Stimulated activated CD4-positive, alpha-beta T cell treated with anti-CD3 and anti-CD28 coated beads, Interleukin-15, amount 100 ng/mL, for 24 hours (primary cell): ENCODE results near the gene SLC22A23.

Experiments used
- DNase-seq: peaks from one replicate; pipeline ENCODE4 v3.0.0-alpha.2; 2020

SLC22A23 gene

DNA sequence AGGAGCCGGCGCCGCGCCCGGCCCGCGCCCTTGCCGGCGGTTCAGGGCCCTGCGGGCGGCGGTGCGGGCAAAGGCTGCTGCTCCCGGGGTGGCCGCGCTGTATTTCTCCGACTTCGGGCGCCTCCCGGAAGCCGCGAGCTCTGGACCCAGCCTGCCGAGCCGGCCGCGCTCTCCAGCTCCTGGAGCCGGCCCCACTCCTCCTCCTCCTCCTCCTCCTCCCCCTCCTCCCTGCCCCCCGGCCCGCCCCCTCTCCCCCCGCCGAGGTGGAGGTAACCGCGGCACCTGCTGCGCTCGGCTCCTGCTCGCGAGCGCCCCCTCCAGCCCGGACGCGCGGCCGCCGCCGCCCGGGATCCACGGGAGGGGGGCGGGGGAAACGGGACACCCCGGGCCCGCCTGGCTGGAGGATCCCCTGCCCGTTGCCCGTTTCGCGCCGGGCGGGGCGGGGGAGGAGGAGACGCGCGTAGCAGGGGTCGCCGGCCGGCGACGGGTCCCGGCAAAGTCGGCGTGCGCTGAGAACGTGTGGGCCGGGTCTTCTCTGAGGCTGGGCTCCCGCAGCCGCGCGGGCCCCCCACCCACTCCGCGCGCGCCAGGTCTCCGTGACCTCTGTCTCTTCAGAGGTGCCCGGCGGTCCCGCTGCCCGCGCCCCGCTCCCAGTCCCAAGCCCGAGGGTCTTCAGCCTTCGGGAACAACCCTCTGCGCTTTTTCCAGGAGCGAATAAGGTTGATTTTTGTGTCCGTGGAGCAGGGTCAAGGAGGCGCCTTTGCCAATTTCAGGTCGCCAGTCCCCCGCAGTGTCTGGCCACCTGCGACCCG is at the start of gene SLC22A23:
SLC22A23 (minus strand) TSS at position 153 of the 812 bp plus-strand sequence. CDS start 491 bp downstream, outside the sequence.
- DNase-seq: peak; percentile 78

- no peak for DNase-seq
Observed at GRCh38 chr6:3506200-3506599, 49.4 kb upstream of the SLC22A23 start.

DNA sequence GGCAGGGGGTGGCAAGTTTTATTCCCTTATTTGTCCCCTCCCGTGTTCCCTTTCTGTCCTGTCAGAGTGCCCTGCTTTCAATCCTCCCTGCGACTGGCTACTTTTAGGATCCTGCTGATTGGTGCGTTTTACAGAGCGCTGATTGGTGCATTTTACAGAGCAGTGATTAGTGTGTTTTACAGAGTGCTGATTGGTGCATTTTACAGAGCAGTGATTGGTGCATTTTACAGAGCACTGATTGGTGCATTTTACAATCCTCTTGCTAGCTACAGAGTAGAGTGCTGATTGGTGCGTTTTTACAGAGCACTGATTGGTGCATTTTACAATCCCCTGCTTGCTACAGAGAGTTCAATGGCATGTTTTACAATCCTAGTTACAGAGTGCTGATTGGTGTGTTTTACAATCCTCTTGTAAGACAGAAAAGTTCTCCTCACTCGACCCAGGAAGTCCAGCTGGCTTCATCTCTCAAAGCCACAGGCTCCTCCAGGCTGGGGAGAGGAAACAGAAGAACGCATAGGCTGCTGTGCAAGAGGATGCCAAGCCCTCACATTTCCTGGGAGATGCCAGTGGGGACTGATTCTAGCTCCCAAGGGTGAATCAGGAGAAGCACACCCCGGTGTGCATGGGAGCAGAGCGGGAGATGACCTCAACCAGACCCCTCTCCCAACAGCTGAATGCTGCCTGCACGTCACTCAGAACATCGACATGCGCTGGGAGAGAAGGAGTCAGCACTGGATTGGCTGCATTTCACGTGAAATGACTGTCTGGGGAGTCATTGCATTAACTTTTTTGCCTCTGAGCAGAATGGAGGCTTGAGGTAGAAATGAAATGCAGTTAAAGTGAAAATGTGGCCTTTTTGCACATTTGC is 48.3 kb upstream of the SLC22A23 start:
- no peak for DNase-seq

DNA sequence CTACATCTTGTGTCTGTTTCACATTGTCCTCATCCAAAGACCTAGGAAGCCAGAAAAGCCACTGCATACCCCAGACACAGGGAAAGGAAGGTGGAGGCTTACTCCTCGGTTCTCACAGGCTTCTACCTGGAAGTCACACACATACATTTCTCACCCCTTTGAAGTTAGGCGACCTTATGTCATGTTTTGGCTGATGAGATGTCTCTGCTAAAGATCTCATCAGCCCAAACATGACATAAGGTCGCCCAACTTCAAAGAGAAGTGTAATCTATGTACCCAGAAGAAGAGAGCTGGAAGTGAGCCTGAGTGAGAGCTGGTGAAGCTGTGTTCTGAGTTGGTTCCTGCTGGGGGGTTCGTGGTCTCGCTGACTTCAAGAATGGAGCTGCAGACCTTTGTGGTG is 47.5 kb upstream of the SLC22A23 start:
- no peak for DNase-seq

DNA sequence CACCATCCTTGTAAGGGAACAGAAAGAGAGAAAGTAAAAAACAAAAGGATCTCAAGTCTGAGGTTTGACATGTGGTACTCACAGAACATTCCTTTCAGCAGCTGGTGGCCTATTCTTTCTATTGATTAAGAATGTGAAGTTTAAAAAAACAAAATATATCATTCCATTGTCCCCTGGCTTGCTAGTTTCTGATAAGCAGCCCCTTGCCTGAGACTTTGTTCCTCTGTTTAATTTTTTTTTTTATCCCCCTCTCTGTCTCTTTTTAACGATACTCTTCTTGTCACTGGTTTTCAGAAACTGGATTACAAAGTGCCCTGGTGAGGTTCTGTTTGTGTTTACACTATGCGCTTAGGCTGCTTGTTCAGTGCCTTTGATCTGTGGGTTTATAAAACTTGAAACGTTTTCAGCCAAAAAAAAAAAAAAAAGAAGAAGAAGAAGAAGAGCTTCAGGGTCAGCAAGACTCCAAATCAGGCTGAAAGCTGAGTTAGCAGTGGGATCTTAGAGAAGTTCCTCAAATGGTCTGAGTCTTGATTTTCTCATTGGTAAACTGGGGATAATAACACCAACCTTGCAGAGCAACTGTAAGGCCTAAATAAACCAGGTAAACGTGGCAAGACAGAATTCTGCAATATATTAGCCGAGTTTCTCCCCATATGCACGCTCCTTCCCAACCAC is 45.1 kb upstream of the SLC22A23 start:
- DNase-seq: no peak

DNA sequence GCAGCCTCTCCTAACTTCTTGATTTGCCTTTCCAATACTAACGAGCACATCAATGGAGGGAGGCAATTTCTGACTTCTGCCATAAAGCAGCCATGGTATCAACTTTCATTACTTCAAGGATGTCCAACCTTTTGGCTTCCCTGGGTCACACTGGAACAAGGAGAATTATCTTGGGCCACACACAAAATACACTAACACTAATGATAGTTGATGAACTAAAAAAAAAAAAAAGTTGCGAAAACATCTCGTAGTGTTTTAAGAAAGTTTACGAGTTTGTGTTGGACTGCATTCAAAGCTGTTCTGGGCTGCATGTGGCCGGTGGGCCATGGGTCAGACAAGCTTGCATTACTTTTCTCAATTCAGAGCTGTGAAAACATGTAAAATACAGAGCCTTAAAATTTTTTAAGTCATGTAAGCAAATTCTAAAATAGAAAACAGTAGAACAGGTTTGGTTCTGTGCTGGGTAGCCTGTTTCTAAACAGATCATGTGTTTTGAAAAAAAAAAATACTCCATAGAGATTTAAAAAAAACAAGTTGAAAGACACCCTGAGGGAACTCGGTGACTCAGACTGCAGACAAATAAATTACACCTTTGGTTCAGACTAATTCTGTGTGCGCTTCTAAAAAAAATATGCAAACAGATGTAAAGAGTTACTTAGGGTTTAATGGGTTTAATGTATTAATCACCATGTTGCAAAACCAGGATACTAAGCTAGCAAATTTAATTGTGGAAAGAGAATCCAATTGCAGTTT is 43.6 kb upstream of the SLC22A23 start:
- DNase-seq: no peak

- DNase-seq: no peak
Observed at GRCh38 chr6:3499603-3500002, 42.8 kb upstream of the SLC22A23 start.

DNA sequence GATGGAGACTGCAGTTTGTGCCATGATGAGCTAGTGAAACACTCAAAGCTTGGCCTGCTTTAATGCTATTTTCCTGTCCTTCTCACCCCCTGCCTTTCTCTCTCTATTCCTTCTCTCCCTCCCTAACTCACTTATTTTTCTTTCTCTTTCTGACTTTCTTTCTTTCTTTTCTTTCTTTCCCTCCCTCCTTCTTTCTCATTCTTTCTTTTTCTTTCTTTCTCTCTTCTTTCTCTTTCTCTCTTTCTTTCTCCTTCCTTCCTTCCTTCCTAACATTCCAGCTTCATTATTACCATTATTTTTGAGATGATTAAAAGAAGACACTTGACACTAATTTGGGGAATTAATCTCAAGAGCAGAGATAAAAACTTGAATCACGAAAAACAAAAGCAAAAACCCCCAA is 39.5 kb upstream of the SLC22A23 start:
- DNase-seq: no peak

DNA sequence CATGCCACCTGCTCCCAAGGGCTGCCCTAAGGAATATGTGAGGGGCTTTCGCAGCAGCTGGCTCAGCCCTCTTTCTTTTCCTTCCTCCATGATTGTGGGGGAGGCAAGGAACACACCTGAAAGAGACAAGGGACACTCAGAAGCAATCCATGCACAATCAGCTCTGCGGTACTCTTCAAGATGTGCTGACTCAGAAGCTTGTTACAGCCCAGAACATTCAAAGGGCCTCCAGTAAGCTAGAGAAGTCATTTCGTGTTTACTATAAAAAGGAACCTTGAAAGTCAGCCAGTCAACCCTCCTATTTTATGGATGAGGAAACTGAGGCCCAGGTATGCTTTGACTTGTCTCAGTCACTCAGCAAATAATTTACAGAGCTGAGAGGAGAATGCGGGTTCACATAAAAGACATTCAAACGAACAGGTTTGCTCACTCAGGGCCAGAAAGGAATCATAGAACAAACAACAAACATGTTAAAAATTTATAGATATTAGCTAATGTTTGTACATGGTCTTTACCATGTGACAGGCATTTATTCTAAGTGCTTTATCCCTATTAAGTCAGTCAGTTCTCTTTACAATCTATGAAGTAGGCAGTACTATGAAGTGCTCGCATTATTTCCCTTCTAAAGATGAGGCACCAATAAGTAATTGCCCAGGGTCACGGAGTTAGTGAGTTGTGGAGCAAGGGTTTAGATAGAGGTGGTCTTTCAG is 37.7 kb upstream of the SLC22A23 start:
- no peak for DNase-seq

- DNase-seq: no peak
Observed at GRCh38 chr6:3490625-3490980, 33.8 kb upstream of the SLC22A23 start.

DNA sequence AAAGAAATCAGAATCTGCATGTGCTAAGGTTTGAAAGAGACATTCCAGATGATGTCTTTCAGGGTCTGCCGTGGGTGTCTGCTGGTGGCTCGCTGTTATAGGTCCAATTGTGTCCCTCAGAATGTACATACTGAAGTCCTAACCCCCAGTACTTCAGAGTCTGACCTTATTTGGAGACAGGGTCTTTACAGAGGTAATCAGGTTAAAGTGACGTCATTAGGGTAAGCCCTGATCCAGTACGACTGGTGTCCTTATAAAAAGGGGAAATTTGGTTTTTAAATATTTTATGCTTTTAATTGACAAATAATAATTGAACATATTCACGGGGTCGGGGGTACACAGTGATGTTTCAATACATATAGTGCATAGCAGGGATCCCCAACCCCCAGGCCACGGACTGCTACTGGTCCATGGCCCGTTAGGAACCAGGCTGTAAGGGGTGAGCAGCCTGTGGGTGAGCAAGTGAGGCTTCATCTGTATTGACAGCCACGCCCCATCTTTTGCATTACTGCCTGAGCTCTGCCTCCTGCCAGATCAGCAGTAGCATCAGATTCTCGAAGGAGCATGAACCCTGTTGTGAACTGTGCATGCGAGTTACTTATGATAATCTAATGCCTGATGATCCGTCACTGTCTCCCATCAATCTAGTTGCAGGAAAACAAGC is 33.2 kb upstream of the SLC22A23 start:
- DNase-seq: no peak

- no peak for DNase-seq
Observed at GRCh38 chr6:3489027-3489757, 32.3 kb upstream of the SLC22A23 start.

- no peak for DNase-seq
Observed at GRCh38 chr6:3484946-3485345, 28.1 kb upstream of the SLC22A23 start.

GRCh38 chr6:3484192-3484591 is 27.3 kb upstream of the SLC22A23 start:
- DNase-seq: no peak

- no peak for DNase-seq
Observed at GRCh38 chr6:3483675-3484074, 26.8 kb upstream of the SLC22A23 start.

- DNase-seq: no peak
Observed at GRCh38 chr6:3482869-3483268, 26.0 kb upstream of the SLC22A23 start.

DNA sequence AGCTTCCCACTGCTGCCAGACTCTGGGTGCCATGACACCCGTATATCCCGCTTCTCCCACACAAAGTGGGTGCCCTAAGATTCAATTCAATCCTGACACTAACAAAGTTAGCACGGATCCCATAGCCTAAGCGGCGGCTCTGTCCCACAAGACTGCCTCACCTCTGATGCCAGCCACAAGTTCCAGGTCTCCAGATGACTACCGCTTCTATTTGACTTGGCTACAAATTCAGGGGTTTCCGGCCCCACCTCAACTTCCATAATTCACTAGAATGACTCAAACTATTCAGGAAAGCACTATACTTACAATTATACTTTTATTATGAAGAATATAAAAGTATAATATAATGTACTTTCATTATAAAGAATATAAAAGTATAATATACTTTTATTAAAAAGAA is 24.8 kb upstream of the SLC22A23 start:
- no peak for DNase-seq

GRCh38 chr6:3480009-3480408 is 23.2 kb upstream of the SLC22A23 start:
- no peak for DNase-seq

GRCh38 chr6:3473773-3474172 is 16.9 kb upstream of the SLC22A23 start:
- DNase-seq: no peak

DNA sequence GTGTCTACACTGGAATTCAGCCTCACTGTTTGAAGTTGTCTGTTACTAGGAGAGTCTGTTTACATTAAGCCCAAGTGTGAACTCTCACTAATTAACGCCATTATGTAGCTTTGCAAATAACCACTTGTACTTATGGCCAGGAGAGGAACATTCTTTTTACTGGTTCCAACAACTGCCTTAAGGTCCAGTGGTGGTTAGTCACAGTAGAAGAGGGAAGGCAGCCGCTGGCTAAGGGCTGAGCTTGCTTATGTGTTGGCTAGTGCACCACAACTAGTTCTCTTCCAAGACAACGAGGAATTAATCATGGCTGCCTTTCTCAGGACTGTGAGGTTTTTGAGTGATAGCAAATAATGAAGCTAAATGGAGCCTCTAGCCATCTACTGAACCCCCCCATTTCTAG is 14.9 kb upstream of the SLC22A23 start:
- DNase-seq: no peak

- no peak for DNase-seq
Observed at GRCh38 chr6:3471286-3471685, 14.4 kb upstream of the SLC22A23 start.
